ENCODE data around the gene ZBTB45.
"Not testable (repeated sequence)": the region's sequence is repeated elsewhere in the genome, so short reads cannot be mapped to it uniquely, and the experiment has no call there.

Gene ZBTB45

DNA sequence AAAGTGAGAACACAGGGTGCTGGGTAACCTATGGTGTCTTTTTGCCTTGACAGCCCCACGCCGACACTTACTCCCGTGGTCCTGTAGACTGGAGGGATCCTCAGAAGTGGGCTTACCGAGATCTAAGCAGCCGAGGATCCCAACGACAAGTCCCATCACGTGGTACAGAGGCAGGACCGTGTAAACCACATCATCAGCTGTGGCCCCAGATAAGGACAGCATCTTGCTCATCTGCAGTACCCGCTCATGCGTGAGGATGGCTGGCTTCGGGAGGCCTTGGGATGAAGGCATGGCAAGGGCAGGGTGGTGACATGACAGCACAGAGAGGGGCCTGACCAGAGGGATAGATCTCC, 9.9 kb downstream of the ZBTB45 start:
- peak; percentile 96 for DNase-seq

DNA sequence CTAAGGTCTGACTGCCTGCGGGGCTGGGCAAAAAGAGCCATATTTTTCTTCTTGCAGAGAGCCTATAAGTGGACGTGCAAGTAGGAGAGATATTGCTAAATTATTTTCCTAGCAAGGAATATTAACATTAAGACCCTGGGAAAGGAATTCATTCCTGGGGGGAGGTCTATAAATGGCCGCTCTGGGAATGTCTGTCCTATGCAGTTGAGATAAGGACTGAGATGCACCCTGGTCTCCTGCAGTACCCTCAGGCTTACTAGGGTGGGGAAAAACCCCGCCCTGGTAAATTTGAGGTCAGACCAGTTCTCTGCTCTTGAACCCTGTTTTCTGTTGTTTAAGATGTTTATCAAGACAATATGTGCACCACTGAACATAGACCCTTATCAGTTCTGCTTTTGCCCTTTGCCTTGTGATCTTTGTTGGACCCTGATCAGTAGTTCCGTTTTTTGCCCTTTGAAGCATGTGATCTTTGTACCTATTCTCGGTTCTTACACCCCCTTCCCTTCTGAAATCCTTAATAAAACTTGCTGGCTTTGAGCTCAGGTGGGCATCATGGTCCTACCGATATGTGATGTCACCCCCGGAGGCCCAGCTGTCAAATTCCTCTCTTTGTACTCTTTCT, 11.9 kb downstream of the ZBTB45 start:
- not testable (repeated sequence) for DNase-seq

DNA sequence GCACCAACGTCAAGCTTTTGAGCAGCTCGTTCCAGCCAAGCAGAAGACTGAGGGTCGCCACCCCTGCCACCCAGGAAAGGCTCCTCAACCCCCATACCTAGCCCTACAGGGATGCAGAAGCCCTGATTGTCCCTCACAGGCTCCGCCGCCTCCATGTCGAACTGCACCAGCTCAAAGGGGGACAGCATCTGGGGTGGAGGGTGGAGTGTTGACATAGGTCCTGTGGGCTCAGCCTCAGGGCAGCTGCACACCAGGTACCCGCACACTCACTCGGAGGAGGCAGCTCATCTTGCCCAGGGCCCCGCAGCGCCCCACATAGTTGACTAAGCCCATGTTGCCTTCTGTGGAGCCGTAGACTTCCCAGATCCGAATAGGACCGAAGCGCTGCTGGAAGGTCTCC, 19.4 kb downstream of the ZBTB45 start:
- no peak for DNase-seq

DNA sequence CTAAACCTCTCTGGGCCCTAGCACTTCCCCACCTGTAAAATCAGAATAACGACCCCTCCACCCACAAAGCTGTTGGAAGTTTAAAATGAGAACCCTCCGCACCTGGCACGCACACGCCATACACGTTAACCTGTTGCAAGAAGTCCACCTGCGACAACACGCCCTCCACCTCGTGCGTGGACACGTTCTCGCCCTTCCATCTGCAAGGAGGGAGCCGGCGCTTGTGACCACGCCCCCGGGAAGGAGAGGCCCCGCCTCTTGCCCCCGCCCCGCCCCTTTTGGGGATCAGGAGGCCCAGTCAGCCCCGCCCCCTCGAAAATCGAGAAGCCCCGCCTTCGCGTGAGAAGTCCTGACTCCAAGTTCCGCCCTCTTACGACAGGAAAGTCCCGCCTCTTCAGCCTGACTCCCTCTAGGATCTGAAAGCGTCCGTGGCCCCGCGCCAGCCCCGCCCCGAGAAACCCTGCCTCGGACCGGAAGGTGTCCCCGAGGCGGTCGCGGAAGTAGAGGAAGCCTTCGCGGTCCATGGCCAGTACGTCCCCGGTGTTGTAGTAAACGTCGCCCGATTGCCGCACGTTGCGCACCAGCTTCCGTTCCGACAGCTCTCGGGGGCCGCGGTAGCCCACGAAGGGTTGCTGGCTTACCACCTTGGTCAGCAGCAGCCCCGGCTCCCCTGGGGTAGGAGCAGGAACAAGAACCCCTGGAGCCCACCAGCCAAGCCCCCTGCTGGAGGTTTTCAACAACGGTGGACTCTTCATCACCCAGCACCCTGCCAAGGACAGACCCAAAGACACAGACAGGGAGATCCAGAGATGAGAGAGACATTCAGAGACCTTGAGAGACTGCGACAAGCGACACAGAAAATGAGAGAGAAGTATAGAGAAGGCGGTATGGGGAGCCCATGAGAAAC, 20.3 kb downstream of the ZBTB45 start:
- peak; percentile 100 for DNase-seq

DNA sequence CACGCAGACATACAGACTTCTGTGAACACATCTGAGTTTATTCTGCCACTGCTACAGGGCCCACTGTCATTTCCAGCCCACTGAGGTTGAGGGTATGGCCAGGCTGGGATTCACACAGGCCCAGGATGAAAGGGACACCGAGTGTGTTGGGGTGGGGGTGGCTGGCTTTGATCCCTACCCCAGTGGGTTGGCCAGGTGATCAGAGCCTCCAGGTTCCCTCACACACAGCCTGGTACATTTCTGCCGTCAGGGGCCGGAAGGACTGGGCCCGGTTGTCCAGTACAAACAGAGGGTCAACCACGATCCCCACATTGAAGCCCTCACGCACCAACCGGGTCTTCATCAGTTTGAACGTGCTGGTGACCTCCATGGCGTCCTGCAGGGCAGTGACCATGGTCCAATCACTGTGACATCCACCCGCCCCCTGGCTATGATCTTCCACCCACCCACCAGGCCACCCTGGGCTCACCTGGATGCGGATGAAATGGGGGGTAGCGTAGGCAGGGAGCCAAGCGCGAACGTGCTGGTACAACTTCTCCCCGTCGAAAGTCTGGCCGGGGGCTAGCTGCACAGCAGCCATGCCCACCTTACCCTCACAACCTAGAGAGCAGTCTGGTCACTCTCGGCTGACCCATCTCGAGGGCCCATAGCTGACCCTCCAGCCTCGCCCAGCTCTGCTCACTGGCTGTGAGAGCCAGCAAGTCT, 21.1 kb downstream of the ZBTB45 start:
- DNase-seq = no peak

DNA sequence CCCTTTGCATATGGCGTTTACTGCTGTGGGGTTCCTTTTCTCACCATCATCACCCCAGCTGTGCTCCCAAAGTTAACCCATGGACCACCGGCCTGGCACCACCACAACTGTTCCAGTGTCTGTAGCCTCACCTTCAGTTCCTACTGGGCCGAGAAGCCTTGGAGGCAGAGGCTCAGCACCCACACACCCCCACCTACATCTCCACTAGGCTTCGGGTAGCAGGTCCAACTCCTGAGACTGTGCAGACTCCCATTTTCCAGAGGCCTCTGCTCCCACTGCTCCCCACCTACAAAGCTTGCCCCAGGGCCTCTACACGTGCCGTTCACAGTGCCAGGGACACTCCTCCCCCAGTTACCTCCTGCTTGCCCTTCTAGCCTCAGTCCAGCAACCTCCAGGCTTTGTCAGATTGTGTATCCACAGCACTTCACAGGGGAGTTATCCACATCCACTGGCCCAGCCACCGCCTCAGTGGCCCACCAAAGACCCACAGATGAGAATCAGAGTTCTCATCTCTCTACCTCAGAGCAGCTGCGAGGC, 21.9 kb downstream of the ZBTB45 start:
- DNase-seq = no peak

DNA sequence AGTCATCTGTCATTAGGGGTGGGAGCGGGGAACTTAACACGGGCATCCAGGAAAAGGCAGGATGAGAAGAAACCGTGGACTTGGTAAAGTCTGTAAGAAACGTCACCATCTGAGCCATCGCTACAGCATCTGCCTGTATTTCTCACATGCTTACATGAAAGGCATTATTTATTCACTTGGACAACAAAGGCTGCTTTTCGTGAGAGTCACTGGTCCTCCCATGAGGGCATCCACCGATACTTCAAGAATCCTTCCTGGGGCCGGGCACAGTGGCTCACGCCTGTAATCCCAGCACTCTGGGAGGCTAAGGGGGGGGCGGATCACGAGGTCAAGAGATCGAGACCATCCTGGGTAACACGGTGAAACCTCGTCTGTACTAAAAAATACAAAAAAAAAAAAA, 27.3 kb downstream of the ZBTB45 start:
- DNase-seq = no peak

DNA sequence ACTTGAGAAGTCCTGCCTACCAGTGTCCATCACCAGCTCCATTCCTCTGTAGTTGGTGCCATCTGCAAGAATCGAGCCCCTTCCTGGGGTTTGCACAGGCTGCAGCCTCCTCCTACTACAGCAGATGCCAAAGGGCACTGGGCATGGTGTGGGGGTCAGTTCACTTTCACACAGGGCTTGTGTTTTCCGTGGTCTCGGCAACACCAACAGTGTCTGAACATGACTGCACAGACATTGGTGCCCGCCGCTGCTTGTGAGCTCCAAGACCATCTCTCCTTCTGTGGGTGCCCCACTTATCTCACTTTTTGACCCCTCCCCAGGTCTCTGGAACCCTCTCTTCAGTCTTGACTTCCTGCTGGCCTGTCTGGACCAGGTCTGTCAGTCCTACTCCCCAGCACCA, 28.2 kb downstream of the ZBTB45 start:
- DNase-seq = no peak

DNA sequence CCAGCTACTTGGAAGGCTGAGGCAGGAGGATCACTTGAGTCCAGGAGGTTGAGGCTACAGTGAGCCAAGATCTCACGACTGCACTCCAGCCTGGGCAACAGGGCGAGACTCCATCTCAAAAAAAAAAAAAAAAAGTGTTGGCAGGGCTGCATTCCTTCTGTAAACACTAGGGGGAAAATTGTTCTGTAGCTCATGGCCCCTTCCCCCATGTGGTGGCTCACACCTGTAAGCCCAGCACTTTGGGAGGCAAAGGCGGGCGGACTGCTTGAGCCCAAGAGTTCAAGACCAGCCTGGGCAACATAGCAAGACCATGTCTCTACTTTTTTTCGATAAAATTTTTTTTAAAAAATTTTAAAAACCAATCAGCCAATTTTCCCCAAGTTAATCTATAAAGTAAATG, 35.3 kb downstream of the ZBTB45 start:
- DNase-seq = peak; percentile 33

DNA sequence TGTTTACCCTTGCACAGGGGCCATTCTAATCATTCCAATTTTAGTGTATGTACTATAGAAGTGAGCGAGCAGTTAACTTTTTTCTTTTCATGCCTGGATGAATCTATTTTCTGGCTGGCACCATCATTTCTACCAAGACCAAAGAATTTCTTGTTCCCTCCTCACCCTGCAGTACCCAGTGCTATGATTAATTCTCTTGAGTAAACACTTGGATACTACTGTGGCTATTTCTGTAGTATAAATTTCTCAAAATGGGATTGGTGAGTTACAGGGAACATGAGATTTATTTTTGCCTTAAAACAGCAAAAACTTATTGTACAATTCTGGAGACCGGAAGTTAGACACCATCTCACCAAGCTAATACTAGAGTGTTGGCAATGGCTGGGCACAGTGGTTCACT, 35.8 kb downstream of the ZBTB45 start:
- DNase-seq = no peak

DNA sequence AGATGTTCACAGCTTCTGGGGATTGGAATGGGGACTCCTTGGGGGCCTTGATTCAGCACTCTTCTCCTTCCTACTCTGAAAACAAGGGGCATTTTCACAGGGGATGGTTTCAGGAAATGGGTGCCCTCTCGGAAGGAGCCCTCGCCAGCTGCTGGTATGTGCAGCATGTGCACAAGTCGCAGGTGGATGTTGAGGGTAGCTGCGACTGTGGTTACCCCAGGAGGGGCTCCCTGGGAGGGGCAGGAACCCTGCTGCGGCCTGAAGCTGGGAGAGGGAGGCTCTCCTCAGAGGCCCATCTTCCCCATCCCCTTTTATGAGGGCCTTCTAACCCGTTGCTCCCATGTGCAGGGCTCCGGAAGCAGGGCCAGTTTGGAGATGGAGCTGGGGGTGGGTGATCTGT, 37.2 kb downstream of the ZBTB45 start:
- DNase-seq = no peak

DNA sequence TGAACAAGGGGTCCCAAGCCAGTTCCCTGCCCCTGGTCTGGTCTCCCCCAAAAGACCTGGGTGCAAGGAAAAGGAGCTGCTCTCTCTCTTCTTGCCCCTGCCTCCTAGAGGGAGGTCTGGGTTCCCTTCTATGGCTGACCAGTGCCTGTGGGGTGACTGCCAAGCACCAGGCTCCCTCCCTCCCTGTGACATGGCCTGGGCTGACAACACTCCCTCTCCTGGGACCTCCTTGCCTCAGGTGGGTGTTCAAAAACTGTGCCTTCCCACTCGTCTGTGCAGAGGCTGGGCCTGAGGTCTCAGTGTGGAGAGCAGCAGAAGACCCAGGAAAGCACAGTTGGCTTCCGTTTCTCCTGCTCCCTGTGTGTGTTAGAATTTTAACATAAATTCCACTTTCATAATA, 38.8 kb downstream of the ZBTB45 start:
- DNase-seq = no peak

DNA sequence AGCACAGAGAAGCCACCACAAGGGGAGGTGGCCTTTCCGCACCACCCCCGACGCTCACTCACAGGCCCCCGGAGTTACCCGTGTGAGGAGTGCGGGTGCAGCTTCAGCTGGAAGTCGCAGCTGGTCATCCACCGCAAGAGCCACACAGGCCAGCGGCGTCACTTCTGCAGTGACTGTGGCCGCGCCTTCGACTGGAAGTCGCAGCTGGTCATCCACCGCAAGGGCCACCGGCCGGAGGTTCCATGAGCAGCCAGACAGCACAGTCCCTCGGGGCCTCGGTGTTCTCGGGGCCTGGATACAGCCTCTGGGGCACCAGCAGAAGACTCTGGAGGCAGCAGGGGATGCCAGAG, 39.2 kb downstream of the ZBTB45 start:
- no peak for DNase-seq

DNA sequence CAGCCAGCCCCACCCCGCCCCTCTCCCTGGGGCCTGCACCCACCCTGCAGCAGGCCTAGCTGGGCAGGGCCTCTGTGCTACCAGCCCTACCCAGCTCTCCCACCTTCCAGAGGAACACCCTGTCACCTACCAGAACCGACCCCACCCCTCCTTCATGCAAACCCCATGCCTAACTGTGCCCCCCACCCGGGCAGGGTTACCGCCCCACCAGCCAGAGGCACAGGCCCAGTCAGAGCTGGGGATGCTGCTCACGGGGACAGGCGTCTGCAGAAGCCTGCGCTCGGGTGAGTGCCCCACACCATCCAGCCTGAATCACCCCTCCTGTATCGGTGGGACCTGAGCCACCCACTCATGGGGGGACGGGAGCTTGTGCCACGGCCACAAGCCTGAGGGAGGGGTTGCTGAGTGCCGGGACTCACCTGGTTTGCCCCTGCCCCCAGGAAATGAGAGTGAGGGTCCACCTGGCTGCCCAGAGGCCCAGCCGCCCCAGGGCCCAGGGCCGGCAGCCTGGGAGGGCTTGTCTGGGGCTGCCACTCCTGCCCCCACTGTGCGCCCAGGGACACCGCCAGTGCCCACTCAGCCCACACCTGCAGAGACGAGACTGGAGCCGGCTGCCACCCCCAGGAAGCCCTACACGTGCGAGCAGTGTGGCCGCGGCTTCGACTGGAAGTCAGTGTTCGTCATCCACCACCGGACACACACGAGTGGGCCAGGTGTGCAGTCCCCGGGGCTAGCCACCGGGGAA, 39.7 kb downstream of the ZBTB45 start:
- DNase-seq = no peak

DNA sequence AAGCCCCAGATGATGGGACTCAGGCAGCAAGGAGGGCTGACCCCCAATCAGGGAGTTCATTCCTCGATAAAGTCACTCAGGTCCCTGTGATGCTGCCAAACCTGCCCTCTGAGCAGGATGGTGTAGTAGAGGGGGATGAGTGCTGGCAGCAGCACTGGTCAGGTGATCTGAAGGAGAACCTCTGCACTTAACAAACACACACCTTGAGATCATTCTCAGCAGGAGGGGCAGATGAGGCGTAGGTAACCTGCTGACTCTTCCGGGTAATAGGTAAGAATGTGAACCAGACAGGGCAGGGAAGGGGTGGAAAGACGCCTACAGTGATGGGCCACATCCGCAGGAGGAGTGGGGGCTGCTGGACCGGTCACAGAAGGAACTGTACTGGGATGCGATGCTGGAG, 40.3 kb downstream of the ZBTB45 start:
- no peak for DNase-seq

DNA sequence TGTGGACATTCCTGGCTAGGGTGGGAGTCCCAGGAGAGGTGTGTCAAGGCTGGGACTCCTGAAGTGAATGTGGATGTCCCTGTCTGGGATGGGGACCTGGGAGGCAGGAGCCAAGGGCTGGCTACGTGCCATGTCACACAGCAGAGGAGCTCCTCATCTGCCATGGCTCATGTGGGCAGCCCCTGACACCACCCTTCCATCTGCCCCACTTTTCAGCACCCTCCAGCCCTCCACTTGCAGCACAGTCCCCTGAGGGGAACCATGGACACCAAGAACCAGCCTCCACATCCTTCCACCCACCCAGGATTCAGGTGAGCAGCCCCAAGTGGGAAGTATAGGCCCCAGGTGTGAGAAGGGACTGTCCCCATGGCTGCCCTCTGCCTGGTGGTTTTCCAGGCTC, 41.7 kb downstream of the ZBTB45 start:
- DNase-seq = no peak

DNA sequence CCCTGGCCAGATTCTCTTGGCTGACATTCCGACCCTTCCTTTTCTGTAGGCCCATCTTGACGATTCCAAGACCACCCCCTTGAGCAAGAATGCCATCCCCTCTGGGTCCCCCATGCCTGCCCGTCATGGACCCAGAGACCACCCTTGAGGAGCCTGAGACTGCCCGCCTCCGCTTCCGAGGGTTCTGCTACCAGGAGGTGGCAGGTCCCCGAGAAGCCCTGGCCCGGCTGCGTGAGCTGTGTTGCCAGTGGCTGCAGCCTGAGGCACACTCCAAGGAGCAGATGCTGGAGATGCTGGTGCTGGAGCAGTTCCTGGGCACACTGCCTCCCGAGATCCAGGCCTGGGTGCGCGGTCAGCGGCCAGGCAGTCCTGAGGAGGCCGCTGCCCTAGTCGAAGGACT, 42.5 kb downstream of the ZBTB45 start:
- DNase-seq = no peak

DNA sequence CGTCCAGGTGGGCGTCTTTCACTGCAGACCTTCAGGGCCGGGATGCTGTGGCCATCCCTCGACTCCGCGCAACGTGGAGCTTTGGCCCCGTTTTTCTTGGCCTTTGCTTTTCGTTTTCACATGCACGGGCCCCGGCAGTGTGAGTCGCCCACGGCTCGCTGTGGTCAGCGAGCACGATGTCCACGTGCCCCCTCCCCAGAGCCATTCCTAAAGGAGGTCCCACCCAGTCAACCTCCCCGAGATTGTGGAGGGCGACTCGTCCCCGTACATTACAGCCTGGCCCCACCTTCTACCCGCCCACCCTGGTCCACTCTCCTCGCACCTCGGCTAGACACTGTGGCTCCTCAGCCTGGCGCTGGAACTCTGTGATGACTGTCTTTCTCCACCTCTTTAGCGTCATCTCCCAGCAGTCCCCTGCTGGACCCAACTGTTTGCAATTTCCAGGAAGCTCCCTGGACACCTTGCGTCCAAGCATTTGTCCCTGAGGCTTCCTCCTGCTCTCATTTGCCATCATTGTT, 43.1 kb downstream of the ZBTB45 start:
- DNase-seq = peak; percentile 36

DNA sequence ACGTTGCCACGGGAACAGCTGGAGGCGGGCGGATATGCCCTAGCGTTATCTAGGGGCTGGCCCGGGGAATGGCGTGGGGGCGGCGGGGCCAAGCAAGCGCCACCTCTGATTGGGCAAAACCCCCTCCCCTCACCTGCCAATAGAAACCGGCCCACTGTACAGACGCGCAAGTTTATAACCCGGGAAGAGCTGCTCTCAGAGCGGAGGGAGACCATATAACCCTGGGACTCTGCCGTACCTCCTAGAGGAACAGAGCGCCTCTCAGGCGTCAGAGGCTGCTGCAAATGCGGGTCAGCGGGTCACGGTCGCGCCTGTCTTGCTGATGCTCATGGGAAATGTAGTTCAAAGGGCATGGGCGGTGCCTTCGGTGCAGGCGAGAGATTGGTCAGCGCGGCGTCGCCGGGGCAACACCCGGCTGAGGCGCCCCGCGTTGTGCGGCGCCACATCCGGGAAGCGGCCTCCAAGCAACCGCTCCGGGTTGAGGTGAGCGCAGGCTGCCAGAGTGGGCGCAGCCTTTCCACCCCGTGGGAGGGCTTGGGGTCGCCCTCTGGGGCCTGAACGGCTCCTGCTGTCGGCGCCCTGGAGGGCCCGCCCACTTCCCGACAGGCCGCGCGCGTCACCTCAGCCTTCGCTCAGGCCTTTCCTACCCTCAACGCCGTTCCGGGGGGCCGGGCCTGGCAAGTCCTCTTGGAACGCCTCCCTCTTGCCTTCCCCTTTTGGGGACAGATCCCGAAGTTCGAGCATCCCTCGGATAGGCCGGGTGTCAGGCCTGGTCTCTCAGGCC, 43.7 kb downstream of the ZBTB45 start, which contains the start of gene ZNF446:
ZNF446 (plus strand) TSS at position 639 of the 784 bp plus-strand sequence. CDS start 867 bp downstream, outside the sequence.
- DNase-seq = peak; percentile 96

DNA sequence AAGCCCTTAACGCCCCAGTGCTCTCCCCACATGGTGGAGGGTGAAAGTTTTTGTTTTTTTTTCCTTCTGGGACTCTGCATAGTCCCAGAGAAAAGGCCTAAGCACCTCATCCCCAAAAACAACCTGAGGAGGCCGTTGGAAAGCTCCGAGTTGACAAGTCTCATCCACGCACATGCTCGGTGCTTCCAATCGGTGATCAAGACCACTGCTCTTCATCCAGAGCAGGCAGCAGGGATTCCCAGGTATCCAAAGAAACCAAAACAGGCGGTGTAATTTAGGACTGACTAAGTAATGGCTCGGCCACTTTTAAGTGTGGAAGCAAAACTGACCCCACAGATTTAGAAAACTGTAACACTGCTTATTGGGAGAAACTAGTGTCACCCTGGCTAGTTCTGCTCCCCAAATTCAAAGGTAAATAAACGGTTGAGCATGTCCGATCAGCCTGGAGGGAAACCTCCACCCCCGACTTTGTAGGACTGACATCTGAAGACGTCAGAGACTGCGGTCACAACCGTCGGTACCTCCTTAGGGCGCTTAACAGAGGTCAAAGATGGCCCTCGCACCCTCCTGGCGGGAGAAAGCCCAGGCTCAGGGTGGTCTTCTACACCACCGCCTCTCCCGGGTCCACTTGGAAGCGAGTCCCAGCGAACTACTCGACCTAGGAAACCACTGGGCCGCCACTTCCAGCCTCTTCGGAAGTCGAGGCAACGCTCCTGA, 44.5 kb downstream of the ZBTB45 start:
- DNase-seq = no peak

All from hematopoietic multipotent progenitor cell treated with erythropoietin and hydrocortisone succinate and interleukin-3 and kit ligand, for 8 days (in vitro differentiated cells).